Retinal pigment epithelial cell (primary cell): ENCODE results near the gene MMAB.

Experiments
- DNase-seq: peaks from one replicate; pipeline ENCODE4 v3.0.0-alpha.2; 2010; ENCODE audit warnings: low read depth
- H3K4me3 ChIP-seq: 2 replicates; pipeline ENCODE4 v1.5.1; 2011; ENCODE audit warnings: mild to moderate bottlenecking, low read length, control low read depth, moderate library complexity
- CTCF ChIP-seq: conservative IDR thresholded peaks from 2 replicates; pipeline ENCODE4 v1.5.1; 2011; ENCODE audit warnings: low read depth, low read length, control low read depth, inconsistent platforms

The MMAB gene

DNA sequence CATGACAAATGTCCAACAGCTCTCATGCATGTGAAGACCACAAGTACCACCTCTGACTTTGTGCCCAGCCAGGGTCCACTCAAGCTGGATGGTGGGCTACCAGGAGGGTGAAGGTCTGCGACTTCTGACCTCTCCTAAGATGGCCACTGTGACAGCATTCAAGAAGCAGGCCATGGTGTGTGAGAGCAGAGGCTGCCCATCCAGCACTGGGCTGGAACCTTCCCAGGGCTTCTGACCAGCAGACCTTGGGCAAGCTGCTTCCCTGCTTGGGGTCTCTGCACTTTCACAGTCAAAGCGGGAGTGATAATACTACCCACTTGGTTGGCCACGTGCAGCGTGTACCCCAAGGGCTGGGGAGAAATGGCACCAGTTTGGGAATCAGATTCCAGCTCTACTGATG, 10.4 kb downstream of the MMAB start:
- H3K4me3 ChIP-seq: no peak overlapping the region
- DNase-seq: no peak
- no peak for TF ChIP-seq CTCF

DNA sequence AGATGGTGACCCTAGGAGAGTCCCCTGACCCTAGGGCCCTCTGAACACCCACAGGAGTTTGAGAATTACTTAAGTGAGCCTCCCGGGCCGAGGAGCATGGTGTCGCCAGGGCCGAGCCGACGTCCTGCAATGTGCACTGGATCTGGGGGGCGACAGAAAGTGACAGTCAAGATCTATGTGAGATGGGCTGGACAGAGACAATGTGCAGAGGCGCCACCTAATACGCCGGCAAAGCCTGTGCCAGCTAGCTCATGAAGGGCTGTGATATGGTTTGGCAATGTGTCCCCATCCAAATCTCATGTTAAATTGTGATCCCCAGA, 11.6 kb downstream of the MMAB start:
- H3K4me3 ChIP-seq: no peak overlapping the region
- DNase-seq: no peak
- TF ChIP-seq CTCF: no peak

DNA sequence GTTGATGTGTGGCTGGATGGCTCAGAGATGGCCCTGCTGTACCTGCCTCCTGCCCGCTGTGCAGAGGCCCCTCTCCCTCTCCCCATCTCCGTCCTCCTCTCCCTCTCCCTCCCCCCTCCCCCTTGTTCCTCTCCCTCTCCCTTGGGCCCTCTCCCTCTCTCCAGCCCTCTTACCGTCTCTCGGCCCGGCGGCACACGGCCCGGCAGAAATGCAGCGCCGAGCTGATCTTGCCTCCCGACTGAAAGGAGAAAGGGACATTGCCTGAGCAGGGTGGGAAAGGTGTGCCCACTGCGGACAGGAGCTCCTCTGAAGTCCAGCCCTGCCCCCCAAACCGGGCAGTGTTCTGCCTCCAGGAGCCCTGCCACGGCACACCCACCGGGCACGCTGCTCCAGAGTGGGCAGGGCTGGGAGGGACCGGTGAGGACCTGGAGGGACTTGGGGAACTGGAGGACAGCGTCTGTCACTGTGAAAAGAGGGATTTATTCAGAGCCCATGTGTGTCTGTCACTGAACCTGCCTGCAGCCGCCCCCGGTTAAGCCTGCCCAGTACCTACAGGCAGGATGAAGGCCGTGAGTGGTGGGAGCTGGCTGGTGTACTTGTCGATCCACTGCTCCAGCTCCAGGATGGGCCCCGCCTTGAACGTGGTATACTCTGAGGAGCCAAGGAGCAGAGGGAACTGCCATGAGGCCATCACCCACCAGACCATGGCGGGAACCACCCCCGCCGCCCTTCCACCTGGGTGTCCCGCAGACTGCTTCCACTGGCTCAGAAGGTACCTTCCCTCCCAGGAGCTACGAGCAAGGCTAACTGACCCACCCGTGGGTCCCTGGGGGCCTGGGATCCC, 12.2 kb downstream of the MMAB start:
- no peak for TF ChIP-seq CTCF
- no peak overlapping the region for H3K4me3 ChIP-seq

DNA sequence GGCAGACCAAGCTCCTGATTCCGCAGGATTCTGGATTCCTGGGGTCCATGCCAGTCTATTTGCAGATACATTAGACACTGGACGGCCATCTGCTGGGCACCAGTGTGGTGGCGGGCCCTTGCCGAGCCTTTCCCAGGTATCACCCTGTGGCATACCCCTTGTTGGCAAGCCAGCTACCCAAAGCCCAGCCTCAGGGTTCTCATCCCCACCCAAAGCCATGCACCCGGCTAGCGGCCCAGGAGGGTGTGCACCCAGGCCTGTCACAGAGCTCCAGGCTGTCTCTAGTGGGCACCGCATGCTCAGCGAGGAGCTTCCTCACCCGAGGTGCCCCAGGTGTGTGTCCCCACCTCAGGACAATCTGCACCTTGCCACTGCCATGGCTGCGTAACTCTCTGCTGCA, 13.7 kb downstream of the MMAB start:
- TF ChIP-seq CTCF: no peak
- DNase-seq: no peak
- no peak overlapping the region for H3K4me3 ChIP-seq

More for the DNA sequence above, 12.2 kb downstream of the MMAB start:
- DNase-seq: no peak

DNA sequence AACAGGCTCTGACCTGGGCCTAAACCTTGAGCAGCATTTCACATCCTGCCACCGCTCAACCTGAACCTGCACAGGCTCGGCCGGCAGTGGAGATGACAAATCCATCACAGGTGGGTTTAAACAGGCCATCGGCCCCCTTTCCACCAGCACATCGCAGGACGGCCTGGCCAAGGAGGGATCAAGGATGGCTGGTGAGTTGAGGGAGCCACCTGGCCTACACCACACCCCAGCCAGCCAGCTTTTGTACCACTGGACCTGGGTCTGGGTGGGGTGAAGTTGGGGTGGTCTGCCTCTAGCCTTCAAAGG, 14.2 kb downstream of the MMAB start:
- no peak overlapping the region for H3K4me3 ChIP-seq
- no peak for TF ChIP-seq CTCF
- DNase-seq: no peak

DNA sequence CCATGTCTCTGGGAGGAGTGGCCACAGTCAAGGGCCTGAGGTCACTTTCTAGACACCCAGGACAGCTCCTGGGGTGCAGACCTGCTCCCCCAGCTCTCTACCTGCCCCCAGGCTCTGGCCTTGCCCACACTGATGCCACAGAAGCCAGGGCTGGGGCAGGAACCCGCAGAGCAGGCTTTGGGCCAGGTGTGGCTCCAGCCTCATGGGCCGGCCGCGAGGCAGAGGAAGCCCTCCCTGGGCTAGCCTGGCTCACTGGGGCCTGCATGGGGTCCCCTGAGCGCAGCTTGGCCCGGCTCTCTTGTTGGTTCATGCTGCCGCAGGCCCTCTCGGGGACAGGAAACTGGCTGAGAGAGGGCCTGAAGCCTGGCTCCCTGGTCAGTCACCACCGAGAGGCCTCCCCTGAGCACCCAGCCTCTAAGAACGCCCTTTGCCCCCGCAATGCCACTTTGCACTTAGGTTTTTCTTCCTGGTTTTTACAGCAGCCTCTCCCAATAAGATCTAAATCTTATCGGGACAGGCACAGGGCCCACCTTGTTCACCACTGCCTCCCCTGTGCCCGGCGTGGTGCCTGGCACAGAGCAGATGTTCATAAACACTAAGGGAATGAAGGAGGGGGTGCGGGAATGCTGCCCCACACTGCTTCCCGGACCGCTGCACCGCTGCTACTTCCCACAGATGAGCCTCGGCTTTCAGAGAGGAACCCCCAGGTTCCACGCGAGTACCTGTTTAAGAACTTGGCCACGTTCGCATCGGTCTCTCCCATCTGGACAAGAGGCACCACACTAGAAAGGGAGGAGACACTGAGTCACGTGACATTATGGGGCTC, 14.7 kb downstream of the MMAB start:
- no peak for TF ChIP-seq CTCF
- no peak overlapping the region for H3K4me3 ChIP-seq
- no peak for DNase-seq

- H3K4me3 ChIP-seq: no peak overlapping the region
- DNase-seq: no peak
- TF ChIP-seq CTCF: no peak
These were observed 15.5 kb downstream of the MMAB start for GRCh38 chr12:109557805-109558204.
